Measurements from ENCODE around the gene CASKIN2. TPM values are rescaled to one million over a fixed set of nuclear protein-coding genes. Genes with fewer than 3 reads are reported as not detected.

CASKIN2 gene
- total RNA-seq, 1 donor from 2014 or later, result 48.2 TPM

GRCh38 chr17:75454193-75454592 lies 61.1 kb downstream of the CASKIN2 start:
- no peak for DNase-seq (ENCODE audit: low spot score)
- intact Hi-C loops (cut with DNase I), result no loop called here

GRCh38 chr17:75450270-75450669 lies 65.1 kb downstream of the CASKIN2 start:
- no peak for DNase-seq (ENCODE audit: low spot score)
- intact Hi-C loops (cut with DNase I), result no loop called here

Small RNAs within 50 kb of the gene (microRNA-seq; reads per million reads assigned to microRNA genes)
- not detected for gene MIR6785

Other genes starting within 250 kb of the CASKIN2 start
- gene MIF4GD, start 244.3 kb downstream of the CASKIN2 start, total RNA-seq, result 18.1 TPM
- gene SLC25A19, start 226.1 kb downstream of the CASKIN2 start, total RNA-seq, result 8.5 TPM
- 57.1 TPM for gene GRB2, start 109.9 kb downstream of the CASKIN2 start, total RNA-seq
- 56.6 TPM for gene TMEM94, start 58.9 kb downstream of the CASKIN2 start, total RNA-seq
- 7.7 TPM for gene TSEN54, start 991 bp upstream of the CASKIN2 start, total RNA-seq
- gene LLGL2, start 10.2 kb upstream of the CASKIN2 start, total RNA-seq, result 4.7 TPM
- 62.8 TPM for gene MYO15B, start 72.3 kb upstream of the CASKIN2 start, total RNA-seq
- gene SMIM5, start 117.9 kb upstream of the CASKIN2 start, total RNA-seq, result 1.7 TPM
- 11.3 TPM for gene RECQL5, start 151.6 kb upstream of the CASKIN2 start, total RNA-seq
- gene SAP30BP, start 151.8 kb upstream of the CASKIN2 start, total RNA-seq, result 47.2 TPM
- gene ITGB4, start 205.9 kb upstream of the CASKIN2 start, total RNA-seq, result 5.7 TPM
- 11.5 TPM for gene GALK1, start 249.7 kb upstream of the CASKIN2 start, total RNA-seq

Measured in cardiac septum (tissue), 1 donor.